ENCODE measurements around the gene HOMEZ.

DNA sequence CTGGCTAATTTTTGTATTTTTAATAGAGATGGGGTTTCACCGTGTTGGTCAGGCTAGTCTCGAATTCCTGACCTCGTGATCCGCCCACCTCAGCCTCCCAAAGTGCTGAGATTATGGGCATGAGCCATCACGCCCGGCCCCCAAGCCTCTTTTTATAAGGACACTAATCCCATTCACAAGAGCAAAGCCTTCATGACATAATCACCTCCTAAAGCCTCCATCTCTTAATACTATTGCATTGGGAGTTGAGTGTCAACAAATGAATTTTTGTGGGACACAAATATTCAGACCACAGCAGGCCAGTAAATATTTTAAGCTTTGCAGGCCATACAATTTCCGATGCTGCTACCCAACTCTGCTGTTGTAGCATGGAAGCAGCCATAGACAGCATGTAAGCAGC, 37.3 kb downstream of the HOMEZ start:
- TF ChIP-seq, protein P1, sequence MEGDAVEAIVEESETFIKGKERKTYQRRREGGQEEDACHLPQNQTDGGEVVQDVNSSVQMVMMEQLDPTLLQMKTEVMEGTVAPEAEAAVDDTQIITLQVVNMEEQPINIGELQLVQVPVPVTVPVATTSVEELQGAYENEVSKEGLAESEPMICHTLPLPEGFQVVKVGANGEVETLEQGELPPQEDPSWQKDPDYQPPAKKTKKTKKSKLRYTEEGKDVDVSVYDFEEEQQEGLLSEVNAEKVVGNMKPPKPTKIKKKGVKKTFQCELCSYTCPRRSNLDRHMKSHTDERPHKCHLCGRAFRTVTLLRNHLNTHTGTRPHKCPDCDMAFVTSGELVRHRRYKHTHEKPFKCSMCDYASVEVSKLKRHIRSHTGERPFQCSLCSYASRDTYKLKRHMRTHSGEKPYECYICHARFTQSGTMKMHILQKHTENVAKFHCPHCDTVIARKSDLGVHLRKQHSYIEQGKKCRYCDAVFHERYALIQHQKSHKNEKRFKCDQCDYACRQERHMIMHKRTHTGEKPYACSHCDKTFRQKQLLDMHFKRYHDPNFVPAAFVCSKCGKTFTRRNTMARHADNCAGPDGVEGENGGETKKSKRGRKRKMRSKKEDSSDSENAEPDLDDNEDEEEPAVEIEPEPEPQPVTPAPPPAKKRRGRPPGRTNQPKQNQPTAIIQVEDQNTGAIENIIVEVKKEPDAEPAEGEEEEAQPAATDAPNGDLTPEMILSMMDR (IDR thresholded peaks at IDR 0.05) = no peak
- no peak for TF ChIP-seq POLR2AphosphoS5 (IDR thresholded peaks at IDR 0.05)
- TF ChIP-seq POLR2A (IDR thresholded peaks at IDR 0.05) = no peak

All from suprapubic skin (tissue), 4 donors.